ENCODE data around the gene GUCA2B.

DNA sequence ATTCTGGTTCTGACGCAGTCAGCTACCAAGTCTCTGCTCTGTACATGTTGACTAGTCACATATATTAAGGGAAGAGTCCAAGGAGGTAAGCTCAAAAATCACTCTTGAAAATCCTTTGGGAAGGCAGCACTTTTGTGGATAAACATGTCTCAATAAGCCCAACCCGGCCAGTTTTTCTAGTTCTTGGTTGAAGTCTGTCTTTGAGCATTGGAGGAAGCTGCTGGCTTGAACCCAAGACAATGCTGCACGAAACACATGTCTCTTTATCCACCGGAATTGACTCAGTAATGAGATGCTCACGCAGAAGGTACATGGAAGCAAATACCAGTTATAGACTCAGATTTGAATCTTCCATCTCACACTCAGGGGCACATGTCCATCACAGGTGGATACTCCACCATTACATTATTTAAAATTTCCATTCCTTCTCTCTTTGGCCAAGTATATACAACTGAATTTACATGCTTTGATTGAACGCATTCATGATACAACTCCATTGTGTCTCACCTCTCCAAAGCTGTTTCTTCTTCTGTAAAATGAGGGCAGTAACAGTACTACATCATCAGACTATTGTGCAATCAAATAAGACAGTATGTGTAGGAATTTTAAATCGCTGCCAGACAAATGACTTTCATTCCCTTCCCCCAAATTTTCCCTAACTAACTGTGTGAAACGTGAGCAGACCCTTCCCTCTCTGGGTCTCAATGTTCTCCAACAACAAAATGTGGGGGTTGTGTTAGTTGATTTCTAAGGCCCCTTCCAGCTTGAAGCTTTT is 20.9 kb downstream of the GUCA2B start:
- no peak for TF ChIP-seq POLR2A (IDR thresholded peaks at IDR 0.05)
- TF ChIP-seq, protein P1, sequence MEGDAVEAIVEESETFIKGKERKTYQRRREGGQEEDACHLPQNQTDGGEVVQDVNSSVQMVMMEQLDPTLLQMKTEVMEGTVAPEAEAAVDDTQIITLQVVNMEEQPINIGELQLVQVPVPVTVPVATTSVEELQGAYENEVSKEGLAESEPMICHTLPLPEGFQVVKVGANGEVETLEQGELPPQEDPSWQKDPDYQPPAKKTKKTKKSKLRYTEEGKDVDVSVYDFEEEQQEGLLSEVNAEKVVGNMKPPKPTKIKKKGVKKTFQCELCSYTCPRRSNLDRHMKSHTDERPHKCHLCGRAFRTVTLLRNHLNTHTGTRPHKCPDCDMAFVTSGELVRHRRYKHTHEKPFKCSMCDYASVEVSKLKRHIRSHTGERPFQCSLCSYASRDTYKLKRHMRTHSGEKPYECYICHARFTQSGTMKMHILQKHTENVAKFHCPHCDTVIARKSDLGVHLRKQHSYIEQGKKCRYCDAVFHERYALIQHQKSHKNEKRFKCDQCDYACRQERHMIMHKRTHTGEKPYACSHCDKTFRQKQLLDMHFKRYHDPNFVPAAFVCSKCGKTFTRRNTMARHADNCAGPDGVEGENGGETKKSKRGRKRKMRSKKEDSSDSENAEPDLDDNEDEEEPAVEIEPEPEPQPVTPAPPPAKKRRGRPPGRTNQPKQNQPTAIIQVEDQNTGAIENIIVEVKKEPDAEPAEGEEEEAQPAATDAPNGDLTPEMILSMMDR (IDR thresholded peaks at IDR 0.05) = no peak
